ENCODE measurements around the gene BUD31.

Gene BUD31

GRCh38 chr7:99437946-99438572 is 29.3 kb downstream of the BUD31 start:
- DNase-seq, result no peak

- peak; percentile 95 to 97 for DNase-seq
Observed at GRCh38 chr7:99438573-99439480, 30.1 kb downstream of the BUD31 start, which contains the start of the genes CPSF4 and PTCD1. CPSF4 (plus strand) TSS chr7:99438943; CDS start chr7:99439083, 140 bp downstream. PTCD1 (minus strand) TSS chr7:99438798; CDS start chr7:99435242, 3,556 bp downstream.

GRCh38 chr7:99440195-99440594 is 31.4 kb downstream of the BUD31 start:
- no peak for DNase-seq

DNA sequence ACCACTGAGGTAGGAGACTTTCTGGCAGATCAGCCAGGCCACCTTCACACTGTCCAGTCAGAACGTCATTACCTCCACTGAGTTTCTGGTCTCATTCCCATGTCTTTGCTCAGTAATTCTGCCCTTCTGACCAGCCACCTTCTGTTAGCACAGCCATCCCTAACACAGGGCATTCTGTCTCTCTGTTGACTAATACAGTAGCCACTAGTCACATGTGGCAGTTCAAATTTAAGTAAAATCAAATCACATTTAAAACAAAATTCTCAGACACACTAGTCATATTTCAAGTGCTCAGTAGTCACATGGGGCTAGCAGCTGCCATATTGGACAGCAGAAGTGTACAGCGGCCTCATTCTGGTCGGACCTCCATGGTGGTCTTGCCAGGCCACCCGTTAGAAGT is 37.3 kb downstream of the BUD31 start:
- DNase-seq, result no peak

GRCh38 chr7:99447943-99448342 is 39.2 kb downstream of the BUD31 start:
- DNase-seq, result no peak

- DNase-seq, result no peak
Observed at GRCh38 chr7:99448855-99449254, 40.1 kb downstream of the BUD31 start.

GRCh38 chr7:99449326-99449725 is 40.6 kb downstream of the BUD31 start:
- DNase-seq, result no peak

DNA sequence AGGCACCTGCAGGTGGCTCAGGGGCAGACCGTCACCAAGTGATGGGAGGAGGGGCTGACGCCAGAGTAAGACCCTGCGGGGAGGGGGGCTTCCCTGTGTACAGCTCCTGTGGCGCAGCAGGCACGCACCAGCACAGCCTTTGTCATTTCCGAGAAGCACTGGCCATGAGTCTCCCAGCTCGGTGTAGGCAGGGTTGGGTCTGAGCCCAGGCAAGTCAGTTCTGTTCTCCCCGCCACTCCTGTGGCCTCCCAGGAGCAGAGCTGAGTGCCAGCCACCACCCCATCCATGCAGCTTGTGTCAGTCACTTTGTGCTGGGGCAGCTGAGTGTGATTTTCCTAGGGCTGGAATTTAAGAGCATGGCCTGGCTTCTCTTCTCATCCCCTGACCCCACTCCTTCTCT is 43.2 kb downstream of the BUD31 start:
- no peak for DNase-seq

DNA sequence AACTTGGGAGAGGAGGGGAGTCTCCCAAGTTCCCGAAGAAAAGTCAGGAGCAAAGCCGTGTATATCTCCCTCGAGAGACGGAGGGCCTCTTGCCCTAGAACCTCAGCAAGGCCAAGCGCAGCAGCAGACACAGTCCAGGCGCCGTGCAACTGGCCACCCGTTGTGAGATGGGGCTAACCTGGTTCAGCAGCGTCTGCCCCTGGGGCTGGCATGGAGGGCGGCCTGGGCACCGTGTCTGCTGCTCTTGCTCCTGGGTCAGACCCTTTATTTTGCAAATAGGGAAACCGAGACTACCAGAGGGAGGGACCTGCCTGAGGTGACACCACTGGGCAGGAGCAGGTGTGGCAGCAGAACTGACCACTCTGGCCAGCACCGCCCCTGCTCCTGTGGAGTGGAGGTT is 43.8 kb downstream of the BUD31 start:
- DNase-seq, result no peak

GRCh38 chr7:99453105-99453504 is 44.3 kb downstream of the BUD31 start:
- DNase-seq, result no peak

DNA sequence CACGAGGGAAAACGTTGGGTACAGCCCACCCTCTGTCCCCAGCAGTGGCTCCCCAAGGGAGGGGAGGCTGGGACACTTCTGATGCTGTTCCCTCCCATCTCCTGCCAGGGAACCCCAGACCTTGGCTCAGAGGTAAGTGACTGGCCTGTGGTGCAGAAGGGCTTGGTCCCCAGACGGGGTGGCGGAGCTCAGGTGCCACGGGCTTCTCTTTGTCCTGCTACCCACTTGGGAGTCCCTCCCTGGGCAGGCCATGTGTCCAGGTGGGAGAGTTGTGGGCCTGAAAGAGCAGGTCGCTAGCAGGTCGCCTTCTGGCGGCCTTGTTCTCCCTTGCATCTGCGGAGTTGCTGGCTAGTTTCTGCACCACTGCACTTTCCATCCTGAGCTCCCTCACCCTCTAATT is 47.1 kb downstream of the BUD31 start:
- no peak for DNase-seq

- no peak for DNase-seq
Observed at GRCh38 chr7:99456288-99456687, 47.5 kb downstream of the BUD31 start.

GRCh38 chr7:99457050-99457649 is 48.4 kb downstream of the BUD31 start:
- DNase-seq, result no peak

DNA sequence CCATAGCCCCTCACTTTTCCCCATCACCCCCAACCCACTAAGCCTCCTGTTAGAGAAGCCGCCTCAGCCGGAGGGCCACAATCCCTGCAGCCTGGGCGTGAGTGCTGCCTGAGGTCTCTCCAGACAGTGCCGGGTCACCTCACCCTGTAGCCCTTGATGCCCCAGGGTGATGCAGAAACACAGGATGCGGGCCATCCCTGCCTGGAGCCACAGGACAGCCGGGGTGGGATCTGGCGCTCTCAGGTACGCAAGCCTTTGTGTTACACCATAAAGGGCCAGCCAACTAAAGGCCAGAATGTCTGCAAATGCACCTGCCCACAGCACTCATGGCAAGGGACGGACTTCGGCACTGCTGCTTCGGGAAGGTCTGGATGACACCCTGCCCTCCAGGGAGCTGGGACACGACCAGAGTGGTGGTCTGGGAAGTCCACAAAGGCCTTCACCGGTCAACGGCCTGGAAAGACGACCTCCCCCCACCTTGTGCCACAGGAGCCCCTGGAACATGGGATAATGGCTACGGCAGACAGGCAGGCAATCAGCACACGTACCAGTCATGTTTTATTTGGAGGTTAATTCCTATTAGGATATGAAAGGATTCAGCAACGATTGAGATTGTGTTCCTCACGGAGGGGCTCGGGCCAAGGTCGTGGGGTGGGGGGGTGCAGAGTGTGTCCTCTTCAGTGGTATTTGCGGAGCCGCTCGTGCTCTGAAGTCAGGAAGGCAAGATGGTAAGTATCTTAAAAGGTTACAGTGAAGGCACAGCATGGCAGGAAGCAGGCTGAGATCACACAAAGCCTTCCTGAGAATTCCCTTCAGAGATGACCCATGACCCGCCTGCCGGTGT is 49.1 kb downstream of the BUD31 start:
- DNase-seq, result no peak

DNA sequence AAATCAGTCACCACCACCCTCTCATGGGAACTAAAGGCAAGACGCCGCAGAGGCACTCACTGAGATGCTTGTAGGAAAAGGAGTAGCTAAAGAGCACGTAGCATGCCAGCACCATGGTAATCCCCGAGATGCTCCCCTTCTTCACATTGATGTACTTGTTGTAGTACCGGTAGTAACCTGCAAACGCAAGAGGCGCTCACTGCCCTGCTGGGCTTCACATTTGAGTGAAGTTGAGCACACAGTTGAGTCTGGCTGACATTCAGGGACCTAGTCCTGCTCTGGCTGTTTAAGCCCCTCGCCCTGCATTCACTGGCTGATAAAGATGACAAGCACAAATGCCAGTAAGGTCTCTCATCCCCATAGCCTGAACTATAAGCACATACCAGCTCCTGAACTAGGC is 50.3 kb downstream of the BUD31 start:
- peak; percentile 47 to 48 for DNase-seq

DNA sequence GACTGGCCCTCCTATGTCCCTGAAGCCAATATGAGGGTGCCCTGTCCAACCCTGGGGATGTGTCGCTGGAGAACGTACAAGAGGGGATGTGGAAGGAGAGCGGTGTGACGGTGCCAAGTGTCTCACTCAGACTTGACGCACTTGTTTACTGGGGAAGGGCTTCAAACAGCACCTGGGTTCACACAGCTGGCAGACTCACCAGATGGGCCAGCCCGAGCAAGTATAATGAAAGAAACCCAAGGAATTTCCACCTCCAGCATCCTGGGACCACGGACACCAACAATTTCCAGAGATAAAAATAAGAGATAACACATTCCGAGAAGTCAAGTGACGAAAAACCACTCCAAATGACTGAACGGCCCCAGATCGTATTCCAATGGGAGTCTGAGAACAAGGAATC is 51.9 kb downstream of the BUD31 start:
- DNase-seq, result no peak

GRCh38 chr7:99461221-99461620 is 52.5 kb downstream of the BUD31 start:
- DNase-seq, result no peak

- no peak for DNase-seq
Observed at GRCh38 chr7:99465421-99465768, 56.6 kb downstream of the BUD31 start.

GRCh38 chr7:99468336-99468918 is 59.7 kb downstream of the BUD31 start:
- no peak for DNase-seq

Data from activated T-cell treated with anti-CD3 and anti-CD28 coated beads, Interleukin-2, amount 50 U/mL, for 48 hours (primary cell).